IPS DF 6.9 (cell line): ENCODE data around the gene POLR2I.

Experiments used
- DNase-seq: peaks from one replicate; pipeline ENCODE4 v3.0.0-alpha.2; 2013; ENCODE audit warnings: low read depth, low spot score
- H3K27ac ChIP-seq: one replicate; pipeline ENCODE4 v1.5.1; 2013; ENCODE audit warnings: low read length, control low read depth
- H3K27me3 ChIP-seq: 2 replicates; pipeline ENCODE4 v1.6.1; 2013; ENCODE audit warnings: mild to moderate bottlenecking, low read length; ENCODE audit not compliant: control insufficient read depth, insufficient read depth
- H3K36me3 ChIP-seq: 2 replicates; pipeline ENCODE4 v1.6.1; 2013; ENCODE audit warnings: low read length; ENCODE audit not compliant: control insufficient read depth, insufficient read depth
- H3K4me1 ChIP-seq: 2 replicates; pipeline ENCODE4 v1.6.1; 2013; ENCODE audit warnings: low read length; ENCODE audit not compliant: control insufficient read depth, insufficient read depth
- H3K4me3 ChIP-seq: 2 replicates; pipeline ENCODE4 v1.5.1; 2013; ENCODE audit warnings: mild to moderate bottlenecking, low read length
- H3K9me3 ChIP-seq: 2 replicates; pipeline ENCODE4 v1.6.1; 2013; ENCODE audit warnings: low read length, inconsistent platforms; ENCODE audit not compliant: control insufficient read depth, insufficient read depth
- WGBS: extraction: QIAGEN DNeasy Blood & Tissue Kit; methylation state at CpG from one replicate; pipeline ENCODE4 v1.1.7; 2013; ENCODE audit warnings: mixed read lengths, missing lambda C conversion rate; ENCODE audit not compliant: insufficient read length, insufficient coverage; 5-methylcytosine and 5-hydroxymethylcytosine counted together

POLR2I gene

DNA sequence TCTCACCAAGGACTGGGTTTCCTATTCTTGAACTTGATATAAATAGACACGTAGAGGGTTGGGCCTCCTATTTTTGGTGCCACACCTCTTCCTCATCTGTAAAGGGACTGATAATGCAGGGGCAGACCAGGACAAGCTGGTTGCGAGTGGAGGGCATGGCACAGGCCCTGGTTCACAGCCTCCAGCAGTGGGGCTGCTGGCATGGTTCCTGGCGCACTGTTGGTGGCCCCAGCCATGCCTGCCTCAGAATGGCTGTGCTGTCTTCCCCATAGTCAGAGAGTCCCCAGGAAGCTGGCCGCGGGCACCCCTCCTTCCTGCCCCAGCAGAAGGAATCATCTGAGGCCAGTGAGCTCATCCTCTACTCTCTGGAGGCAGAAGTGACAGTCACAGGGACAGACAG, 14.2 kb downstream of the POLR2I start:
- Histone ChIP-seq H3K27ac (no peak overlapping the region), H3K27me3 (no peaks in the 10 kb centered on the region), H3K9me3 (no peaks in the 10 kb centered on the region), H3K36me3 (peaks cover 64% of the 10 kb centered on the region), H3K4me1 (no peaks in the 10 kb centered on the region; the same call in 1 of the 2 replicates), H3K4me3 (no peak overlapping the region)
- WGBS = no CpG with 5 or more reads among the region's 5 CpGs
- no peak for DNase-seq

- WGBS = no CpG with 5 or more reads among the region's 19 CpGs
- no peak for DNase-seq
- Histone ChIP-seq H3K4me3 (no peak overlapping the region), H3K4me1 (no peaks in the 10 kb centered on the region; the same call in 1 of the 2 replicates), H3K9me3 (no peaks in the 10 kb centered on the region), H3K27ac (no peak overlapping the region), H3K36me3 (peaks cover 52% of the 10 kb centered on the region), H3K27me3 (no peaks in the 10 kb centered on the region)
Measured at GRCh38 chr19:36099166-36099785, 15.4 kb downstream of the POLR2I start.

- Histone ChIP-seq H3K9me3 (no peaks in the 10 kb centered on the region), H3K27ac (no peak overlapping the region), H3K4me3 (no peak overlapping the region), H3K27me3 (no peaks in the 10 kb centered on the region), H3K36me3 (peaks cover 39% of the 10 kb centered on the region), H3K4me1 (no peaks in the 10 kb centered on the region; the same call in 1 of the 2 replicates)
- no peak for DNase-seq
- no CpG with 5 or more reads among the region's 6 CpGs for WGBS
Measured at GRCh38 chr19:36097036-36097435, 17.6 kb downstream of the POLR2I start.

- Histone ChIP-seq H3K27me3 (no peaks in the 10 kb centered on the region), H3K9me3 (no peaks in the 10 kb centered on the region), H3K4me3 (no peak overlapping the region), H3K36me3 (peaks cover 32% of the 10 kb centered on the region), H3K4me1 (no peaks in the 10 kb centered on the region), H3K27ac (no peak overlapping the region)
- no peak for DNase-seq
- no CpG with 5 or more reads among the region's 6 CpGs for WGBS
Measured at GRCh38 chr19:36093687-36094086, 21.0 kb downstream of the POLR2I start.

GRCh38 chr19:36093146-36093662, 21.5 kb downstream of the POLR2I start:
- H3K27ac ChIP-seq = no peak overlapping the region
- no peak for DNase-seq
- no peak overlapping the region for H3K4me3 ChIP-seq
- H3K36me3 ChIP-seq = peaks cover 35% of the 10 kb centered on the region
- no CpG with 5 or more reads among the region's 5 CpGs for WGBS
- no peaks in the 10 kb centered on the region for H3K4me1 ChIP-seq
- H3K9me3 ChIP-seq = no peaks in the 10 kb centered on the region
- no peaks in the 10 kb centered on the region for H3K27me3 ChIP-seq

DNA sequence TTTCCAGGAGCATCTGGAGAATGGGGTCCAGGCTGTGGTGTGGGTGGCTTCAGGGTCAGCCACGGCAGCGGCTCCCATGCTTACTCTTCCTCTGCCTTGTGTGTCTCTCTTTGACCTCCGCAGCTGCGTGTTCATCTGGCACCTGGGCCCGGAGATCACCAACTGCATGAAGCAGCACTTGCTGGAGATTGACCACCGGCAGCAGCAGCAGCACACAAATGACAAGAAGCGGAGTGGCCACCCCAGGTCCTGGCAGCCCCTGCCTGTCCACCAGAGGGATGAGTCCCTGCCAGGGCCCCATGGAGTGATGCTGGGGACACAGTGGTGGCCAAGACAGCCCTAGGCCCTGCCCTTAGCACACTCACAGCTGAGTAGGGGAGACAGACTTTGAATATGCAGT, 22.1 kb downstream of the POLR2I start:
- DNase-seq = no peak
- Histone ChIP-seq H3K36me3 (peaks cover 38% of the 10 kb centered on the region), H3K4me1 (no peaks in the 10 kb centered on the region), H3K27me3 (no peaks in the 10 kb centered on the region), H3K4me3 (no peak overlapping the region), H3K27ac (no peak overlapping the region), H3K9me3 (no peaks in the 10 kb centered on the region)
- no CpG with 5 or more reads among the region's 7 CpGs for WGBS

DNA sequence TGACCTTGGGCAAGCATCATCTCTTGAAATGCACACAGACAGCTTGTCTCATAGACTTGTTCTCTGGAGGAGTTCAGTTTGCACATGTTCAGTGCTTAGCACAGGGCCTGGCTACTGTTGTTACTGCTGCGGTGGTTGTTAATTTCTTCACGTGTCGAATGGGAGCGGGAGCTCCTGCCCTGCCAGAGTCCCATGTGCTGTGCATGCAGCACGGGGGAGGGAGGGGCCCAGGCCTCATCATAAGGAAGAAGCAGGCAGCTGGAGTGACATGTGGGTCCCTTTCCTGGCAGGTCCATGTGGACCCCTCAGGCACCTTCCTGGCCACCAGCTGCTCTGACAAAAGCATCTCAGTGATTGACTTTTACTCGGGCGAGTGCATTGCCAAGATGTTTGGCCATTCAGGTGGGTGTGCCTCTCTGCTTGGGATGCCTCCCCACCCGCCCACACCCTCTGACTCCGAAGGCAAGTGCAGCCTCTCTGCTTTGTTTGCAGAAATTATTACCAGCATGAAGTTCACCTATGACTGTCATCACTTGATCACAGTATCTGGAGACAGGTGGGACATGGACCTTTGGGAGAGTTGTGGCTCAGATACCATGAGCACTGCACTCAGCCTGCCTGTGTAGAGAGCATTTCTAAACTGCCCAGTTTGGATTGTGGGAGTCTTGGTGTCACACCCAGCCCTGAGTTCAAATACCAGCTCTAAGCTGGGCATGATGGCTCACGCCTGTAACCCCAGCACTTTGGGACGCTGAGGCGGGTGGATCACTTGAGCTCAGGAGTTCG, 23.6 kb downstream of the POLR2I start:
- H3K27me3 ChIP-seq = no peaks in the 10 kb centered on the region
- H3K9me3 ChIP-seq = no peaks in the 10 kb centered on the region
- no CpG with 5 or more reads among the region's 13 CpGs for WGBS
- H3K36me3 ChIP-seq = peaks cover 39% of the 10 kb centered on the region
- DNase-seq = no peak
- H3K27ac ChIP-seq = no peak overlapping the region
- no peak overlapping the region for H3K4me3 ChIP-seq
- no peaks in the 10 kb centered on the region for H3K4me1 ChIP-seq

DNA sequence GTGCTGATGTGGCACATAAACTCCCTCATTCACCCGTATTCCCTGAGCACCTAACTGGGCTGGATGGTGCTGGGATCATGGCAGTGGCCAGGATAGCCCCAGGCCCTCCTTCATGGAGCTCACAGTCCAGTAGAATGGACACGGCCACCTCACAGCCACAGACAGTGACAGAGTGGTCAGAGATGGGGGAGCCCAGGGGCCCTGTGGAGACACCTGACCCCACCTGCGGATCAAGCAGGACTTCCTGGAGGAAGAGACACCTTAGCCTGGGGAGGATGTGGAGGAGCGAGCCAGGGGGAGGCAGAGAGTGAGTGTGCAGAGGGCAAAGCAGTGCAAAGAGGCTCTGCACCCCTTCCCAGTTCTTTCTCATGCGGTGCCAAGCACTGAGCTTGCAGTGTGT, 24.8 kb downstream of the POLR2I start:
- Histone ChIP-seq H3K4me1 (no peaks in the 10 kb centered on the region), H3K36me3 (peaks cover 39% of the 10 kb centered on the region), H3K4me3 (no peak overlapping the region), H3K9me3 (no peaks in the 10 kb centered on the region), H3K27ac (no peak overlapping the region), H3K27me3 (no peaks in the 10 kb centered on the region)
- no peak for DNase-seq
- WGBS = no CpG with 5 or more reads among the region's 5 CpGs

DNA sequence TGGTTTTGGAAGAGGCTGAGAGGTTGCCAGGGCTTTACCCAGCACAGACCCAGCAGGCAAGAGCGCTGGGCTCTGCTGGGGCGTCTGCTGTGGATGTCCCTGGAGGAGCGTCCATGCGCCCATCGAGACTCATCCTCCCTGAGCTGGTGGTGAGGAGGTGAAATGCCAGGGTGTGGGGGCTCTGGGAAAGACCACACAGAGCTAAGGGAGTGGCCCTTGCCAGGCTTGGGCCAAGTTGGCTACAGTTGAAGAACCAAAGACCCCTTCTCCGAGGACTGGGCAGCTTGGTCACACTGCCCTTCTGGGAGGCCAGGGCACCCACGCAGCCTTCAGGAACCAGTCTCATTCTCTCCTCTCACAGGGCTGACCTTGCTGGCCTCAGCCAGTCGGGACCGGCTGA, 28.3 kb downstream of the POLR2I start:
- DNase-seq = no peak
- H3K27ac ChIP-seq = no peak overlapping the region
- H3K36me3 ChIP-seq = peaks cover 62% of the 10 kb centered on the region
- no peaks in the 10 kb centered on the region for H3K9me3 ChIP-seq
- no peak overlapping the region for H3K4me3 ChIP-seq
- no peaks in the 10 kb centered on the region for H3K27me3 ChIP-seq
- WGBS = no CpG with 5 or more reads among the region's 9 CpGs
- H3K4me1 ChIP-seq = no peaks in the 10 kb centered on the region

DNA sequence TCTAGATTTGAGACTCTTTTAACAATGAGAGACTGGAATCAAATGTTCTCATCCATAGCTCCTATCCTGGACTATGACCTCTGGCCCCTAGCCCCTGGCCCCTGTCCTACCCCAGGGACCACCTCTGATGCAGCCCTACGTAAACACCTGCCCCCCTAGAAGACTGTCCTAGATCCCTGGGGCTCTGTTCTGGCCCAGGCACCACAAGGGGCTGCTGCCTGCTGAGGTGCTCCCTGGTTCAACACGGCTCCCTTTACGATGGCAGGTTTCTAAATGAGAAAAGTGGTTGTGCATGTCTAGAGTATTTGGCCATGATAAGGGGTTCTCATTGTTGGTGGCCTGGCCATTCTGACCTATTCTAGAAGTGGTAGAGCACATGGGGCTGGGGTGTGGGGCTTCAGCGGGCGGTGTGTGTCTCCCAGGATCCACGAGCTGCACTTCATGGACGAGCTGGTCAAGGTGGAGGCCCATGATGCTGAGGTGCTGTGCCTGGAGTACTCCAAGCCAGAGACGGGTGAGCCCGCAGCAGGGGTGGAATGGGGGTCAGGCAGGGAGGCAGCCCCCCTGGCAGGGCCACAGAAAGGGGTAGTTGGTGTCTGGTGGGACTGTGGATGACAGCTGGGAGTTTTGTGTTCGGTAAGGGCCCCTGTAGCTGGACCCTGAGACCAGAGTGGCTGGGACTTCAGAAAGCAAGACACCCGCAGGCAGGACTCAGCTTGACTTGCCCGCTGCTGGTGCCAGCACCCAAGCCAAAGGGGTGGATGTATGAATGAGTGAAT, 30.3 kb downstream of the POLR2I start:
- Histone ChIP-seq H3K4me1 (no peaks in the 10 kb centered on the region), H3K9me3 (no peaks in the 10 kb centered on the region), H3K27me3 (no peaks in the 10 kb centered on the region), H3K4me3 (no peak overlapping the region), H3K27ac (no peak overlapping the region), H3K36me3 (peaks cover 49% of the 10 kb centered on the region)
- WGBS = no CpG with 5 or more reads among the region's 12 CpGs
- DNase-seq = no peak
